IPS DF 19.7 (cell line): ENCODE data around the gene CRYAA.
"Not testable (repeated sequence)": the region's sequence is repeated elsewhere in the genome, so short reads cannot be mapped to it uniquely, and the experiment has no call there.

Experiments
- DNase-seq: peaks from one replicate; pipeline ENCODE4 v3.0.0-alpha.2; 2013; ENCODE audit warnings: low read depth, low spot score

CRYAA gene

DNA sequence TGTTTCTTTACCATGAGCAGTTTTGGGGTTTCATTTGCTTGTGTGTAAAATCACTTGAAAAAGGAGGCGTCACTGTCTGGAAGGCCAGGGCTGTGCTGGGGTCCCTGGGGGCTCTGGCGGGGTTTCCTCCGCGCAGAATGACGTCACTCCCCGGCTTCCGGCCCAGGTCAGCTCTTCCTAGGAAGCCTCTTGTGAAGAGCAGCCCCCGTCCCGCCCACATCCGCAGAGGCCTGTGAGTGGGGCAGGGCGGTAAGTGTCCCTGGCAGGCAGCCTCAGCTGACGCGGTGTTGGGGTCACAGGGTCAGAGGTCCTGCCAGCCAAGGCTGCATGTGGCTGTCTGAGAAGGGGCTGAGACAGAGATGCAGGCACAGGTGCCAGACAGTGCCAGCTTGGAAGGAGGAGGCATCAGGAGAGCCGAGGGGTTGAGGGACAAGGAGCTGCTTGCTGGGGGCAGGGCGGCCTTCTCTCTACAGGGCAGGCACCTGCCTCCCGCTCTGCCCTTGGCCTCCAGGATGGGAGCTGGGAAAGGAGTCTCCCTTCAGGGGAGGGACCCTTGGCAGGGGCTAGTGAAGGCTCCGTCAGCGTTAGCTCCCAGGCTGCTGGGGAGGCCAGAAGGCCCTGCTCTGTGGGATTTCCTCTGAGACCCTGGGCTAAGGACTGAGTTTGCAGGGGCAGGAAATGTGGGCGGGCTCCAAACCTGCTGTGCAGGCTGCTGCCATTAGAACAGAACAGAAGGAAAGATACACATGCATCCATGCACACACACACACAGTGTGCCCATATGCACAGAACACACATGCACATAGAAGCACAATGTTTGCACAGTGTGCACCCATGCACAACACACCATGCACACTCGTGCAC is 8.5 kb downstream of the CRYAA start:
- not testable (repeated sequence) for DNase-seq

DNA sequence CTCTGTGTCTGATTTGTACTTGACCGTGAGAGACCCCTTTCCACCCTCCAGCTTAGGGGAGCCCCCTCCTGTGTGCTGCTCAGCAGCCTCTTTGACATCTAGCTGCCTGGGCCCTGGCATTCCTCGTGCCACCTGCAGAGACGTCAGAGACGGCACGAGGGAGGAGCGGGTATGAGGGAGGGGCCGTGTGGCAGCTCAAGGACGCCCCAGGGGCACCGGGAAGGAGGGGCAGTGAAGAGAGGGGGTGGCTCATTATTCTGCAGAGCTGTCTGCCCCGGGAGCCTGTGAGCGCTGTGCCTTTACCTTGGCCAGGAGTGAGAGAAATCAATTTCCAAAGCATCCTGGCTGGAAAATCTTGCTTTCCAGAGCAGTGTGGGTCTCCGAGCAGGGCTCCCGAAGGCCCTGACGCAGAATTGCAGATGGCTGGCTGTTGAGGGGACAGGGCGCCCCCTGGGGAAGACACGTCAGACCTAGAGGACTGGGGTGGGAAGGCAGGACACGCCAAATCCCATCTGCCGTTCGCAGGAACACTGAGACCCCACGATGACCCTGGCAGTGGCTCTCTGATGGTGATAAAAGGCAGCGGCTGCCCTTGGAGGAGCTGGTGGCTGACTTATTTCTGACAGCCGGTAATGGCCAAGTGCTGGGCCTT is 9.5 kb downstream of the CRYAA start:
- DNase-seq, result not testable (repeated sequence)

DNA sequence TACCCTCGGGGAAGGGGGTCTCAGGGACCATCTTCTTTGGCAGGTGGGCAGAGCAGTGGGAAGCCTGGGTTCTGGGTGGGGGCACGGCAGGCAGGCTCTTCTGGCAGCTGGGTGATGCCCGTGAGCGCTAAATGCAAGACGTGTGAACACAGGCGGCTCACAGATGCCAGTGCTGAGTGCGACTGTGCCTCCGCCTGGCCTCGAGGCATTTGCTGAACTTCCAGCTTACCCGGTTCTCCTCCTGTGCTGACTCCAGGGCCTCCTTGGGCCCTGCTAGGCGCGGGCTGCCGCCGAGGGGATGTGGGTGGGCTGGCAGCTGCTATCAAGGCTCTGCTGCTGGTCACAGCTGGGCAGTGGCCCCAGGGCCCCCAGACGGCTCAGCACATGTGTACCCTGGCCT is 12.2 kb downstream of the CRYAA start:
- DNase-seq, result not testable (repeated sequence)

- DNase-seq, result not testable (repeated sequence)
Measured at GRCh38 chr21:43187268-43187667, 18.5 kb downstream of the CRYAA start.

GRCh38 chr21:43187715-43188114 is 18.9 kb downstream of the CRYAA start:
- no peak for DNase-seq

DNA sequence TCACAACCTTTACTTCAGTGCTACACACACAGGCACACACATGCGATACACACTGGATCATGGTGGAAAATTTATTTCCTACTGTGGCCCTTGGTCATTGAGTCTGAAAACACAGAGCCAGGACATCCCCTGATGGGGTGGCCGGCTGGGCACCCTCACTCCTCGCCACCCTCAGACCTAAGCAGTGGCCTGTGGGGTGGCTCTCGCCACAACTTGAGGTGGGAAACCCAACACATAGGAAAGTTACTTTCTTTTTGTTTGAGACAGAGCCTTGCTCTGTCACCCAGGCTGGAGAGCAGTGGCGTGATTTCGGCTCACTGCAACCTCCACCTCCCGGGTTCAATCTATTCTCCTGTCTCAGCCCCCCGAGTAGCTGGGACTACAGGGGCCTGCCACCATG is 19.4 kb downstream of the CRYAA start:
- DNase-seq, result no peak

GRCh38 chr21:43188592-43189210 is 19.9 kb downstream of the CRYAA start:
- no peak for DNase-seq

- DNase-seq, result no peak
Measured at GRCh38 chr21:43189936-43190335, 21.1 kb downstream of the CRYAA start.

GRCh38 chr21:43190544-43190943 is 21.7 kb downstream of the CRYAA start:
- no peak for DNase-seq

DNA sequence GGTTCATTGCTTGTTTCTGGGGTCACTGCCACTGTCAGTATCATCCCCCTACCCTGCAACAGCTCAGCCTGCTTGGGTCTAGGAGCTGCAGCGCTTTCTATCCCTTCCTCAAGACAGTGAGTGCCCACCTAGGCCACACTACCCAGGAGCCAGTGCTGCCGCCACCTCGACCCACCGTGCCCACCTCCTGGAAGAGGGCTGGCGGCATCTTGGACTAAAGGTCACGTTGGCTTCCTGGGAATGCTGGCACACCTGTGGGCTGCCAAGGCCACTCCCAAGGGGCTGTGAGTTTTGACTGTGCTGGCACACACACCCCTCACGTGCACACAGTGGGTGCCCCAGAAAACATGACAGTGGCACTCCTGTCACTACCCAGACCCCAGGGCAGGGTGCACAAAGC is 22.1 kb downstream of the CRYAA start:
- no peak for DNase-seq

DNA sequence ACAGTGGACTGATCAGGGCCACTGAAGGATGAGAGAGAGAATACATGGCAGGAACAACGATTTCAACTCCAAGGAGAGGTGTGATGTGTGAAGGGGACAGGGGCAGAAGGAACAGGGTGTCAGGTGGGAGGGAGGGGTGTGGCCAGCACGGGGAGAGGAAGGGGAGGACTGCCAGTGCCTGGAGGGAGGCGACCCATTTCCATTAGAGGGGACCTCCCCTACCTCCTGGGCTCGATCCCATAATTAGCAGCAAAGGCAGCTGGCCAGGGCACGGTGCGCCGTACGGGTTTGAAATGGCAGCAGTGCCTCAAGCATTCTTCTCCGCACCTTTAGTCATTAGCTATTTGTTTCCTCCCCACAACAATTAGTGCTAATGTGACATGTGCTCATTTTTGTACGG is 22.7 kb downstream of the CRYAA start:
- DNase-seq, result no peak

- DNase-seq, result no peak
Measured at GRCh38 chr21:43191971-43192370, 23.2 kb downstream of the CRYAA start.

GRCh38 chr21:43192501-43193081 is 23.8 kb downstream of the CRYAA start:
- no peak for DNase-seq

GRCh38 chr21:43193088-43193650 is 24.4 kb downstream of the CRYAA start:
- no peak for DNase-seq

DNA sequence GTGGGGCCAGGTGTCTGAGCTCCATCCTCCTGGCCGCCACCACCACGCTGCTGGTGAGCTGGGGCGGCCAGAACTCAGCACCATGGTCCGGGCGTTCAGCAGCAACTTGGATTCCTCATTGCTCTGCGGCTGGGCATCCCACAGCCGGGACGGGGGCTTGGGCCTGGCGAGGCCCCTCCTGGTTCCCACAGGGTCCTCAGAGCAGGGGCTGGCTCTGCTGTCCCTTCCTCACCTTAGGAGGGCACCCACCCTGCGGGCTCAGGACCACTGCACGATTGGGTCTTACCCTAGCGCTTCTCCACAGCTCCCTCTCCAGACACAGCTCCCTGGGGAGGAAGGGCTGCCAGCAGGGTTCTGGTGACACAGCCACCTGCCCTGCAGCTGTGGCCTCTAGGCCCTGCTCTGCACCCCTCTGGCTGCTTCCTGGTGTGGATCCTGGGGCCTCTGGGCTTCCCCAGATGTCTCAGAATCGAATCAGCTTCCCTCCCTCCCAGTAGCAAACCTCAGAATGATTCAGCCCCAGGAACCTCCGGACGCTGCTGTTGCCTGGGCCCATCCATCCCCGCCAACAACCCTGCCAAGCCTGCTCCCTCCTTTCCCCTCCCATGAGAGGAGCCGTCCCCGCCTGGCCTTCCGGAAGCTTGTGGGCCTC is 25.0 kb downstream of the CRYAA start:
- DNase-seq, result no peak

- no peak for DNase-seq
Measured at GRCh38 chr21:43194303-43195120, 25.7 kb downstream of the CRYAA start.

GRCh38 chr21:43195121-43196021 is 26.6 kb downstream of the CRYAA start:
- no peak for DNase-seq

GRCh38 chr21:43196826-43197225 is 28.0 kb downstream of the CRYAA start:
- DNase-seq, result no peak

GRCh38 chr21:43198376-43198775 is 29.6 kb downstream of the CRYAA start:
- DNase-seq, result no peak

- DNase-seq, result no peak
Measured at GRCh38 chr21:43201491-43201890, 32.7 kb downstream of the CRYAA start.
